Epithelial cell of proximal tubule (primary cell): ENCODE data around the gene CCDC187. TPM values are rescaled to one million over a fixed set of nuclear protein-coding genes. Genes with fewer than 3 reads are reported as not detected.

Source experiments
- DNase-seq: peaks from one replicate; pipeline ENCODE4 v3.0.0-alpha.2; 2011; ENCODE audit warnings: low read depth
- H3K4me3 ChIP-seq: 2 replicates; pipeline ENCODE4 v1.5.1; 2011; ENCODE audit warnings: low read depth, mild to moderate bottlenecking, low read length
- CTCF ChIP-seq: conservative IDR thresholded peaks from 2 replicates; pipeline ENCODE4 v1.5.1; 2012; ENCODE audit warnings: low read depth, mild to moderate bottlenecking, low read length
- total RNA-seq: library from RNA; depleted of rRNA; stranded (reverse); fragments of >200 nt; gene quantifications from 2 replicates; pipeline ENCODE4 v1.2.3, GENCODE V29; 2015

The CCDC187 gene
- total RNA-seq, 1 donor from 2014 or later: 0.75 TPM

- H3K4me3 ChIP-seq: no peak overlapping the region
- no peak for TF ChIP-seq CTCF
- DNase-seq: no peak
Observed at GRCh38 chr9:136235709-136236455, 68.0 kb downstream of the CCDC187 start.

GRCh38 chr9:136235171-136235570, 68.7 kb downstream of the CCDC187 start:
- no peak for TF ChIP-seq CTCF
- no peak for DNase-seq
- no peak overlapping the region for H3K4me3 ChIP-seq

DNA sequence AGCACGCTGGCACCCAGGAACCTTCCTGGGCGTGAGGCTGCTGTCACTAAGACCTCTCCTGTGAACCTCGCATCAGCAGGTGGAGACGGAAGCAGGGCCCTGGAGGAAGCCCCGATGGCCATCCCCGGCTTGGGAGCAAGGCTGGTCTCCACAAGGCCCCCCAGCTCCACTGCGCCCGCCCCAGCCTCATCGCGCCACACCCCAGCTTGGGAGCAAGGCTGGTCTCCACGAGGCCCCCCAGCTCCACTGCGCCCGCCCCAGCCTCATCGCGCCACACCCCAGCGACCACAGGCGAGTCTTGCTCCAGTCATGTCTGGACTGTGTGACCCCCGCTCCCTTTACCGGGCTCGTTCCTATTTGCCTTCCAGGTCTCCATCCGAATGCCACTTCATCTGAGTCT, 69.3 kb downstream of the CCDC187 start:
- DNase-seq: no peak
- no peak overlapping the region for H3K4me3 ChIP-seq
- no peak for TF ChIP-seq CTCF

DNA sequence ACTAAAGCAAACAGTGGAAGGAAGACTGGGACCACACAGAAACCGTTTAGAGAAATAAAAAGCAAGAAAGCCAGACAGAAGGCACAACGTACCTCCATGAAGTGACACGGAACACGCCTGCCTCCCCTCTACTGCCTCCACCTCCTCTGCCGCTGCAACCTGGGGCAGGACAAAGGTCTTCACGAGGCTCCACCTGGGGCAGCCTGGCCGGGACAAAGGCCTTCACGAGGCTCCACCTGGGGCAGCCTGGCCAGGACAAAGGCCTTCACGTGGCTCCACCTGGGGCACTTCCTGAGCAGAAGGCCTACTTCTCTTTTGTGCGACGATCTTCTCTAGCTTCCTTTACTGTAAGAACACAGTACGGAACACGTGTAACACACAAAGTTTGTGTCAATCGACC, 70.0 kb downstream of the CCDC187 start:
- H3K4me3 ChIP-seq: no peak overlapping the region
- TF ChIP-seq CTCF: no peak
- DNase-seq: no peak

GRCh38 chr9:136233411-136233810, 70.5 kb downstream of the CCDC187 start:
- H3K4me3 ChIP-seq: no peak overlapping the region
- no peak for TF ChIP-seq CTCF
- no peak for DNase-seq

DNA sequence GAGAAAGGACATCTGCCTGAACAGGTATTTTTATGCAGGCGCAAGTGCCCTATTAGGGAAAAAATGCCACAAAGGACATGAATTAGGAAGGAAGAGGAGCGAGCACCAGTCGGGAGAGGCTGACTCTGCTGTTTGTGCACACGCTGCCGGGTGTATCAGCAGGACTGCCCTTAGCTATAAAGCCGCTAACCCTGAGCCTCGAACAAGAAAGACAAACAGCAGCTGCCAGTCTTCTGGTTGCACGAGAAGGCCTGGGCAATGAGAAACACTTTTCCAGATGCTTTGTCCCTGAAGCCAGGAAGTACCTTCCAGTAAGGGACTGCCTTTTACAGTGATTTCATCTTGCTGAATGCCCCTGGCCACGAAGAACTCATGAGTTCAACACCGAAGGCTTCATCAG, 70.9 kb downstream of the CCDC187 start:
- no peak for DNase-seq
- no peak for TF ChIP-seq CTCF
- H3K4me3 ChIP-seq: no peak overlapping the region
